Measurements from ENCODE around the gene BATF.

The BATF gene

GRCh38 chr14:75553761-75554364 is 31.6 kb downstream of the BATF start:
- no peak overlapping the region for H3K4me3 ChIP-seq (ENCODE audit: low read depth, low read length)
- no peak for DNase-seq (ENCODE audit: low read depth)

- H3K4me3 ChIP-seq (ENCODE audit: low read depth, low read length): no peak overlapping the region
- no peak for DNase-seq (ENCODE audit: low read depth)
These were observed 32.2 kb downstream of the BATF start for GRCh38 chr14:75554482-75554881.

- DNase-seq (ENCODE audit: low read depth): no peak
- H3K4me3 ChIP-seq (ENCODE audit: low read depth, low read length): no peak overlapping the region
These were observed 36.2 kb downstream of the BATF start for GRCh38 chr14:75558440-75558839.

- no peak overlapping the region for H3K4me3 ChIP-seq (ENCODE audit: low read depth, low read length)
- no peak for DNase-seq (ENCODE audit: low read depth)
These were observed 36.8 kb downstream of the BATF start for GRCh38 chr14:75559045-75559444.

GRCh38 chr14:75559451-75560222 is 37.4 kb downstream of the BATF start:
- H3K4me3 ChIP-seq (ENCODE audit: low read depth, low read length): no peak overlapping the region
- DNase-seq (ENCODE audit: low read depth): peak; percentile 94

- peak; percentile 22 for DNase-seq (ENCODE audit: low read depth)
- H3K4me3 ChIP-seq (ENCODE audit: low read depth, low read length): no peak overlapping the region
These were observed 38.8 kb downstream of the BATF start for GRCh38 chr14:75561013-75561432.

GRCh38 chr14:75562089-75562488 is 39.8 kb downstream of the BATF start:
- H3K4me3 ChIP-seq (ENCODE audit: low read depth, low read length): no peak overlapping the region
- DNase-seq (ENCODE audit: low read depth): no peak

- DNase-seq (ENCODE audit: low read depth): no peak
- H3K4me3 ChIP-seq (ENCODE audit: low read depth, low read length): no peak overlapping the region
These were observed 40.2 kb downstream of the BATF start for GRCh38 chr14:75562489-75562888.

GRCh38 chr14:75563931-75564330 is 41.7 kb downstream of the BATF start:
- no peak for DNase-seq (ENCODE audit: low read depth)
- no peak overlapping the region for H3K4me3 ChIP-seq (ENCODE audit: low read depth, low read length)

- DNase-seq (ENCODE audit: low read depth): no peak
- H3K4me3 ChIP-seq (ENCODE audit: low read depth, low read length): no peak overlapping the region
These were observed 42.8 kb downstream of the BATF start for GRCh38 chr14:75565056-75565455.

GRCh38 chr14:75566321-75566720 is 44.1 kb downstream of the BATF start:
- DNase-seq (ENCODE audit: low read depth): no peak
- H3K4me3 ChIP-seq (ENCODE audit: low read depth, low read length): no peak overlapping the region

GRCh38 chr14:75566752-75567151 is 44.5 kb downstream of the BATF start:
- no peak overlapping the region for H3K4me3 ChIP-seq (ENCODE audit: low read depth, low read length)
- no peak for DNase-seq (ENCODE audit: low read depth)

GRCh38 chr14:75568140-75568539 is 45.9 kb downstream of the BATF start:
- DNase-seq (ENCODE audit: low read depth): no peak
- no peak overlapping the region for H3K4me3 ChIP-seq (ENCODE audit: low read depth, low read length)

- H3K4me3 ChIP-seq (ENCODE audit: low read depth, low read length): no peak overlapping the region
- DNase-seq (ENCODE audit: low read depth): no peak
These were observed 46.5 kb downstream of the BATF start for GRCh38 chr14:75568791-75569190.

- no peak overlapping the region for H3K4me3 ChIP-seq (ENCODE audit: low read depth, low read length)
- DNase-seq (ENCODE audit: low read depth): no peak
These were observed 48.5 kb downstream of the BATF start for GRCh38 chr14:75570797-75571196.

- H3K4me3 ChIP-seq (ENCODE audit: low read depth, low read length): no peak overlapping the region
- no peak for DNase-seq (ENCODE audit: low read depth)
These were observed 49.8 kb downstream of the BATF start for GRCh38 chr14:75572104-75572503.

- H3K4me3 ChIP-seq (ENCODE audit: low read depth, low read length): no peak overlapping the region
- no peak for DNase-seq (ENCODE audit: low read depth)
These were observed 54.8 kb downstream of the BATF start for GRCh38 chr14:75577090-75577489.

GRCh38 chr14:75577729-75578101 is 55.4 kb downstream of the BATF start:
- DNase-seq (ENCODE audit: low read depth): peak; percentile 47
- peak overlapping the region; percentile 70 for H3K4me3 ChIP-seq (ENCODE audit: low read depth, low read length)

GRCh38 chr14:75578102-75578785 is 56.0 kb downstream of the BATF start, which contains the start of gene FLVCR2:
FLVCR2 (plus strand) TSS chr14:75578620; CDS start chr14:75578973, 353 bp downstream.
- H3K4me3 ChIP-seq (ENCODE audit: low read depth, low read length): peak within 1 kb of the TSS; percentile 70
- peak; percentile 47 for DNase-seq (ENCODE audit: low read depth)

- DNase-seq (ENCODE audit: low read depth): peak; percentile 15
- H3K4me3 ChIP-seq (ENCODE audit: low read depth, low read length): peak overlapping the region; percentile 70
These were observed 56.6 kb downstream of the BATF start for GRCh38 chr14:75578786-75579337.

Data from skeletal muscle cell (primary cell).